Hypothalamus (tissue), 51 donors: ENCODE measurements around the gene GJA9.
"Not testable (repeated sequence)": the region's sequence is repeated elsewhere in the genome, so short reads cannot be mapped to it uniquely, and the experiment has no call there.

Experiments used
- DNase-seq, 51 donors: peaks; one replicate each; lab custom pipeline; 2025; lab: John Stamatoyannopoulos, UW

GJA9 gene

DNA sequence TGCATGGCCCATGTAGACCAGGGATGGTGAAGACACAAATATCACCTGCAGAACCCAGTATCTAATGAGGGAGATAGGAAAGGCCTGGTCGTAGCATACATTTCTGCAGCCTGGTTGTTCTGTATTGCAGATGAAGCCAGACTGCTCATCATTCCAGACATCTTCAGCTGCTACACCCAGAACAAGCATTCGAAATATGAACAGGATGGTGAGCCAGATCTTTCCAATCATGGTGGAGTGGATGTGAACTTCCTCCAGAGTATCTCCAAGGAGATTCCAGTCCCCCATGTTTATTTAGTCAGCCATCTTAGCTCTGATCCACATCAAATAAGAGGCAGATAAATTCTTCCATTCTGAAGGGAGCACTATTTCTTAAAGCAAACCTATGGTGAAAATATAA is 5.6 kb downstream of the GJA9 start:
- no peak for DNase-seq

DNA sequence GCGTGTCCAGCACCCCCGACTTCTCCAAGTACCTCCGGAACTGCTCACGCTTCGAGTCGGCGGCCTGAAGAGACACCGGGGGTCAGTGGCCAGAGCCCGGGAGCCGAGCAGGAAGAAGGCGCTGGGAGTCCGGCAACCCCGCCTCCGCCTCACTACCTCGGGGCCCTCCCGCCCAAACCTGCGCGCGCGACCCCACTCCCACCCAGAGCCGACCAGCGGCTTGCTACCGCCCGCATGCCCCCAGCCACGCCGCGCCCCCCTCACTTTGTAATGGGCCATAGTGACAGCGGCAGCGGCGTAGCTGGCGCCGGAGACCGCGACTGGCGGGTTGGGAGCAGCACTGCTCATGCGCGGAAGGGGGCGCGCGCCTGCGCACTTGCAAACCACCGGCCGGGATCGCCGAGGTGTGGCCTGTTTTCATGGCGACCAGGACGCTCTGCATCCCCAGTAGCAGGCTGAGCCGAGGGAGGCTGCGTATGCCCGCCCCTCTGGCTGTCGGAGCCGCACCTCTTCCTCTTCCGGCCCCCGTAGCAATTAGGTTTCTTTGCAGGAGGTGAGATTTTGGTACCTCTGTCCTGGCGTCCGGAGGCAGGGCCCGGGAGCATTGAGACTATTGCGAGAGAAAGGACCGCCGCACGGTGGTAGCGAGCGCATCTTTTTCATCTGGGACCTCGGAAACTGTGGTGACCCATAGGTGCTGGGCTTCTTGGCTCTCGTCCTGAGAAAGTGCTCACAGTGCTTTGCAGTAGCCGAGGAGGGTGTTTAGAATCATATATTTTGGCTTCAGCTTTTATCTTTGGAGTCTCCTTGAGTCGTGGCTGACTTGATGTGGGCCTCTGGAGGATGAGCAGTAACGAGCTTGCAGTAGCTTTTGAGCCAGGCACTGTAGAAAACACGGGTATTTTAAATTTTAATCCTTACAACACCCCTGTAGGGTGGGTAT is 8.1 kb downstream of the GJA9 start, which contains the start of gene MYCBP:
TSS of gene MYCBP (minus strand) at position 322 of the 943 bp plus-strand sequence. CDS start at position 279, 43 bp downstream.
- DNase-seq, result peak; percentile 46 to 98 (median 94)

DNA sequence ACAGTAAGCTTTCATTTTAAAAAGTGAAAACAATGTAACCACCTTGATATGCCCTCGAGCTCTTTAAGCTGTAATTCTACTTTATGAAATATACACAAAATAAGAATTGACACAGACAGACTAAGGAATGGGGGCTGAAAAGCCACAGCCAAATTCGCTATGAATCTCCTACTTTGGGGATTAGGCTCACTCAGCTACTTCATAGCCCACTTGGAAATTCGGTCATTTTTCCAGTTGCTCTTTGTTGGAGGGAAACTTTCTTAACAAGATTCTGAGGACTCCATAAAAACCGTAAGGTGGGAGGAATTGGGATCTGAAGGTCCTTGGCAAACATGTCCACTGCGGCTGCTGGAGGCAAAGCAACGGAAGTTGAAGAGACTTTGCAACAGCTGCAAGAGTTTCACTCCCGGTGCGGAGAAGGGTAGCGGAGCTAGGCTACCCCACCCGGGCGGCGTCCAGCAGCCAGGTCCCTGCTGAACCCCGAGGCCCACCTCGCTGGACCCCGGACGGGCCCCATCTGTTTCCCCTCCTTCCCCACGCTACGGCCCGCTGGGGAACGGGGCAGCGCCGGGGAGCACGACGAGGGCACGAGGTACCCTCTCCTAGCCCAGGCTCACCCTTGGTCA is 8.9 kb downstream of the GJA9 start:
- peak in 6 of 51 donors; percentile 18 to 56 (median 44) for DNase-seq

DNA sequence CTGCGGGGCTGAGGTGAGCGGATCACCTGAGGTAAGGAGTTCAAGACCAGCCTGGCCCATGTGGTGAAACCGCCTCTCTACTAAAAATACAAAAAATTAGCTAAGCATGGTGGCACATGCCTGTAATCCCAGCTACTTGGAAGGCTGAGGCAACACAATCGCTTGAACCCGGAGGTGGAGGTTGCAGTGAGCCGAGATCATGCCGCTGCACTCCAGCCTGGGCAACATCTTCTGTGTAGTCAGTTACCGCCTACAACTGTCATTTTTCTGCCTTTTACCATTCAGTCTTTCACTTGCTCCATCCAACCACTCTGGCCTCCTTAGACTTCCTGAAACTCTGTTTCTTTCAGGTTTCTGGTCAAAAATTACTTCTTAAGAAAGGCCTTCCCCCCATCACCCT is 10.4 kb downstream of the GJA9 start:
- no peak for DNase-seq

DNA sequence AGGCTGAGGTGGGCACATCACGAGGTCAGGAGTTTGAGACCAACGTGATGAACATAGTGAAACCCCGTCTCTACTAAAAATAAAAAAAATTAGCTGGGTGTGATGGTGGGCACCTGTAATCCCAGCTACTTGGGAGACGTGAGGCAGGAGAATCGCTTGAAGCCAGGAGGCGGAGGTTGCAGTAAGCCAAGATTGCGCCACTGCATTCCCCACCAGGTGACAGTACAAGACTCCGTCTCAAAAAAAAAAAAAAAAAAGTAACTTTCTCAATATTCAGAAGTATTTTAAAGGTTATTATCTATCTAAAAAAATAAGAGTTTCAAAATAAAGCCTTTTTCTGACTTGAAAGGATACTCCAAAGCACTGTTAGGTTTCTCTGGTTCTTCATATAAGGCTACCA is 14.2 kb downstream of the GJA9 start:
- no peak for DNase-seq

DNA sequence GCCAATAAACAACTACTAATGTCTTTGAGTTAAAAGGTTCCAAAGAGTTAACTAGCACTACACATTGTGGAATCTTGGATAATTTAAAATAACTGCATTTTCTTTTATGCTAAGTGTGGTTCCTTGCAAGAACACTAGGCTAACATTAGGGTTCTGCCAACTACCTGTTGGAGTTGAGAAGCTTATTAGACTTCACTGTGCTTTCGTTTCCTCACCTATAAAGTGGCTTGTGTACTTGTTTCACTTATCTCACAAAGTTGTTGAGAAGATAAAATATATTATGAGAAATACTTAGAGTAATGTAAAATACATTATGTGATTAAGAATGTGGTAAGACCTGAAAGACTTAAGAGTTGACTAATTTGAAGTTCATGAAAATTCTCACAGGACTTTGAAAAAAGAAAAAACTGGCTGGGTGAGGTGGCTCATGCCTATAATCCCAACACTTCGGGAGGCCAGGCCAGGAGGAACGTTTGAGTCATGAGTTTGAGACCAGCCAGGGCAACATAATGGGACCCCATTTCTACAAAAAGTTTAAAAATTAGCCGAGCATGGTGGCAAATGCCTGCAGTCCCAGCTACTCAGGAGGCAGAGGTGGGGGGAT is 16.2 kb downstream of the GJA9 start:
- no peak for DNase-seq

DNA sequence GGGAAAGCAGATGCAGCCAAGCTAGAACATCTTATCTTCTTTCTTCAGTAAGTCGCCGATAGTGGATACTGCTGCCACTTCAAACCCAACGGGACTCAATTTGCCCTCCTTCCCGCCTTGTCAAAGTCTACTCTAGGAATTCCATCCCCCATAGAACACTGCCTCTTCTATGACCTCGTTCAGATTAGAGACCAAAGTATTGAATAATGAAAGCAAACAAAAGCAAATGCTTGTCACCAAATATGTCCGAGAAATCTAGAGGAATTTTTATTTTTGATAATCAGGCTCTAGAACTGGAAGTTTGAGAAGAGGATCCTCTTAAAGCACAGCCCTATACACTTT is 21.0 kb downstream of the GJA9 start:
- peak in 3 of 51 donors; percentile 18 to 65 (median 47) for DNase-seq

DNA sequence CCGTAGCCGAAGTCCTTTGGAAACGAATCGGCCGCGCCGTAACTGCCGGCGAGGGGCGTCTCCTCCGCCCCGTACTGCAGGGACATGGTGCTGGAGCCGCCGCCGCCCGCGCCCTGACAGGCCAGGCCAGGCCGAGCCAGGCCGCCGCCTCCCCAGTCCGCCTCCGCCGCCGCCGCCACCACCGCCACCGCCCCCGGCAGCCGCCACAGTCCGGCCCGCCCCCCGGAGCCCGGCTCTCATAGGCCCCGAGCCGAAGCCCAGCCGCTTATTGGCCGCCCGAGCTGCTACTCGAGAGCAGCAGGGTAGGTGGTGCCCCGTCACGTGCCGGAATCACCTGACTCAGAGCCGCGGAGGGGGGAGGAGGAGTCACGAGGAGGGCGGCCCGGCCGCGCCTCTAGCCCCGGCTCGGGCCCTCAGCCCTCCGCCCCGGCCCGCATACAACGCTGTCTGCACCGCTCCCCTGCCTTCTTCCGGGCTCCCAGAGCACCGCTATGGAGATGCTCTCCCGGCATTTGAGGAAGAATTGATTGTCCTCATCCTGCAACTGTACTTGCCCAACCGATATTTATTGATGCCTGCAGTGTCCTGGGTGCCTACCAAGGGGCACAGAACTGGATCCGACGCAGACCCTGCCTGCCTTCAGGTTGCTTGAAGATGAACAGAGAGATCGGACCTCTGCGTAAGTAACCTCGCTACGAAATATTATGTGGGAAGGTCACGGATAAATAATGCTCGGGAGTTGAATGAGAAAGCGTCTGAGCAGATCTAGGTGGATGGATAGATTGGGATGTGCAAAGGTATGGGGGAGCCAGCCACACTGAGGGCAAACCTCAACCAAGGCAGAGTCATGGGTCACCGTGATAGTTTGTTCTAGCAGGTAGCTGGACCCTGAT is 21.6 kb downstream of the GJA9 start, which contains the start of gene RRAGC:
TSS of gene RRAGC (minus strand) at position 212 of the 893 bp plus-strand sequence. CDS start at position 86, 126 bp downstream.
- peak; percentile 87 to 100 (median 99) for DNase-seq

DNA sequence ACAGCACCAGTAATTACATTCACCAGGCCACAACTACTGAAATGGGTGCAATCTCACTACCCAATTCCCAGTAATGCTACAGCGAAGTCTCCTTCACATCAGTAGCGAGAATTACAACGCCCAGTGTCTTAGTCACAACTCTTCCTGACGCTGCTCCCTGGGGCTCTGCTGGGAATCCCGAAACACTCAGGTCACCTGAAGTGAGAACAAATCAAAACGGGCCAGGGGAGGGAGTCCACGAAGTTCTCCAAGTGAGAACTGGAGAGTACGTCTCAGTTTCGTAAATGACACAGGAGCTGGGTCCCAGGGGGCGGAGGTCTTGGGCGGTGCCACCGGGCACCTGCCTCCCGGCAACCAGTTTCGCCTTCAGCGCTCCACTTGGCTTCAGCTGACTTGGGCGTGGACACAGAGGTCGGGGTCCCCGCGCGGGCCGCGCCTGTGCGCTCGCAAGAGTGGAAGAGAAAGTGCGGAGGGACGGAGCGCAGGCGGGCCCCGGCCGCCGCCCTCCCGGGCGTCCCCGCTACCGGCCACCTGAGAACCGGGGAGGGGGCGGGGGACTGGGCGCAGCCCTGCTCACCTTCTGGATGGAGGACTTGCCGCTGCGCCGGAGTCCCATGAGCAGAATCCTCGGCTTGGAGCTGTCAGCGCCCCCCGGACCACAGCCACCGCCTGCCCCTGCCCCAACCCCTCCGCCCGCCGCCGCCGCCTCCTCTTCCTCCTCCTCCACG is 22.4 kb downstream of the GJA9 start:
- peak in 18 of 51 donors; percentile 12 to 69 (median 38) for DNase-seq

DNA sequence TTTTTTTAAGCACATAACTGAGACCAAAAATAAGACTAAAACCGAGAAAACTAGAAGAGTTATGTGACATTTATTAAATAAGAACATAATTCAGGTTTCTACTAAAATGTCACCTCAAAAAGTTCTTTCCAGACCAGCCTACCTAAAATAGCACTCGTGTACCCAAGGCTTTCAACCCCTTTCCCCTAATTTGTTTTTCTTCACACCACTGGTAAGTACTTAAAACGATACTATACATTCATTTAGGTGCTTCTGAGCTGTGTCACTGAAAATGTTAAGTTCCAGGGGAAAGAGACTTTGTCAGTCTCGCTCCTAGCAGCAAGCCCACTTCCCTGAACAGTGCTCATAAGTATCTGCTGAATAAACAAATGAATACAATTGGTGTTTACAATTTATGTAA is 28.6 kb downstream of the GJA9 start:
- no peak for DNase-seq

DNA sequence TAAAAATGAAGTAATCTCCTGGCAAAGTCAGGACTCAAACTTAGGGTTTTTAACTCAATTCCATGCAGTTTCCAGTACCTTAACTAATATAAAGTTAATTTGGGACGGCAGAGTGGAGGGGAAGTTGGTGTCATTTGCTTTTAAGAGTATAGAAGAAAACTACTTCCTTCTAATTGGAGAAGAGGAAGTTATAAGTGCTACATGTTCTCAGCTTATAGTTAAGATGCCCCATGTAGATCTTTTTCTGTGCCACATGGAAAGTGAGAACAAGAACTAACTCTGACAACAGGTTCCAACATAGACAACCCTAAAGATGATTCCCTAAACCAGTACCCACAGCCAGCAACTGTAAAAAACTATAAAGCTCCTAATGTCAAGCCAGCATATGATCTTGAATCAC is 33.3 kb downstream of the GJA9 start:
- DNase-seq, result no peak

DNA sequence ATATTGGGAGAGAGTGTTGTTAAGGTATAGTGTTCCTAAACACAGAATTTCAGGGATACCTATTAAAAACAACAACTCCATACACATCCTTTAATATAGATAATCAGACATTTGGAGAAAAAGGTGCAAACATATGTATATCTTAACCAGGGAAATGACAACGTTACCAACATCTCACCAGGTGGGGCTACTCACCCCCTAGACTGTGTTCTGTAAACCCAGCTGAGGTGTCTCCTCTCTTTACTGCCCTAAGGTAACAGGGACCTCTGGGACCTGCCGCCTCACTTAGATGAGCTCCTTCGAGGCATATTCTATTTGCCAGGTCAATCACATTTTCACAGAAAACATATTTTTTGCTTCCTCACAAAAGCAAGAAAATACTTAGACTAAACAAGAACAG is 35.2 kb downstream of the GJA9 start:
- DNase-seq, result no peak

DNA sequence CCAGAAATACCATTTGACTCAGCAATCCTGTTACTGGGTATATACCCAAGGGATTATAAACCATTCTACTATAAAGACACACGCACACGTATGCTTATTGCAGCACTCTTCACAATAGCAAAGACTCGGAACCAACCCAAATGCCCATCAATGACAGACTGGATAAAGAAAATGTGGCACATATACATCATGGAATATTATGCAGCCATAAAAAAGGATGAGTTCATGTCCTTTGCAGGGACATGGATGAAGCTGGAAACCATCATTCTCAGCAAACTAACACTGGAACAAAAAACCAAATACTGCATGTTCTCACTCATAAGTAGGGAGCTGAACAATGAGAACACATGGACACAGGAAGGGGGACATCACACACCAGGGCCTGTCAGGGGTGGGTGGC is 36.3 kb downstream of the GJA9 start:
- DNase-seq, result not testable (repeated sequence)

DNA sequence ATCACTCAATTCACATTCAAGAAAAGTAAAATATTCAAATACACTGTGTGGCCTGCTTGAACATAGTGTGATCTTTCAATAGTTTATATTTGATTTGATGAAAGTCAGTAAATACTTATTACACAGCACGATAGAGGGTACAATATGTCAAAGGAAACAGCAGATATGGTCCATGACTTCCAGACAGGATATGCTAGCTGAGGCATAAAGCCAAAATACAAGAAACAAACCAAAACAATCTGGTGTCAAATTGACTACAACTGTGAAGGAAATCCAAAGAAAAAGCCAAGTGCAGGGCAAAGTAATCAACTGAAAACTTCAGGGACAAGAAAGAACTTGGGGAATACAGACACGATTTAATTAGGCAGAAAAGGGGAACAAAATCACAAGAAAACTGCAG is 41.1 kb downstream of the GJA9 start:
- no peak for DNase-seq

DNA sequence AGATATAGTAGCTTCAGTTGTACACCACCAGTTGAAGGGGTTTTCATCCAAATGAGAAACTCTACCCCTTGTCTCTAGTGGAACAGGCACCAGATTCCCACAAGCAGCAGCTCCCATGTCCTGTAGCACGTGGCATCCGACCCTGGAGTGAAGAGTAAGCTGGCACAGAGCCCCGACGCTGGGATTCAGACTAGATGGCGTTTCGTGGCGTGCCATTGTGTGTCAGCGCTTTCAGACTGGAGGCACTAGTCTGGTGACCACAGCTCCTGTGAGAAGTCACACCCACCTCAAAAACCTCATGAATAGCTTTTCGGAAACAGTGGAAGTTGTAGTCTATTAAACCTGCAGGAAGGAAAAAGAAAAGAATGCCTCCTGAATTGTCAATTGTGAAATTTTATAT is 42.0 kb downstream of the GJA9 start:
- no peak for DNase-seq

DNA sequence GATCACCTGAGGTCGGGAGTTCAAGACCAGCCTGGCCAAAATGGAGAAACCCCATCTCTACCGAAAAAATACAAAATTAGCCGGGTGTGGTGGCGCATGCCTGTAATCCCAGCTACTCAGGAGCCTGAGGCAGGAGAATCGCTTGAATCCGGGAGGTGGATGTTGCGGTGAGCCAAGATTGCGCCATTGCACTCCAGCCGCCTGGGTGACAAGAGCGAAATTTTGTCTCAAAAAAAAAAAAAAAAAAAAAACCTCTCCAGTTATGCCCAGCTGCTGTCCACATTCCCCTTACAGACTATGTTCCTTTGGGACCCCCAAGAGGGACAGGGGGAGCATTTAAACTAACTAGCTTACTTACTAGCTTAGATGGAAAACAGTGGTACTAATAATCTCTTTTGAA is 45.1 kb downstream of the GJA9 start:
- DNase-seq, result not testable (repeated sequence)

DNA sequence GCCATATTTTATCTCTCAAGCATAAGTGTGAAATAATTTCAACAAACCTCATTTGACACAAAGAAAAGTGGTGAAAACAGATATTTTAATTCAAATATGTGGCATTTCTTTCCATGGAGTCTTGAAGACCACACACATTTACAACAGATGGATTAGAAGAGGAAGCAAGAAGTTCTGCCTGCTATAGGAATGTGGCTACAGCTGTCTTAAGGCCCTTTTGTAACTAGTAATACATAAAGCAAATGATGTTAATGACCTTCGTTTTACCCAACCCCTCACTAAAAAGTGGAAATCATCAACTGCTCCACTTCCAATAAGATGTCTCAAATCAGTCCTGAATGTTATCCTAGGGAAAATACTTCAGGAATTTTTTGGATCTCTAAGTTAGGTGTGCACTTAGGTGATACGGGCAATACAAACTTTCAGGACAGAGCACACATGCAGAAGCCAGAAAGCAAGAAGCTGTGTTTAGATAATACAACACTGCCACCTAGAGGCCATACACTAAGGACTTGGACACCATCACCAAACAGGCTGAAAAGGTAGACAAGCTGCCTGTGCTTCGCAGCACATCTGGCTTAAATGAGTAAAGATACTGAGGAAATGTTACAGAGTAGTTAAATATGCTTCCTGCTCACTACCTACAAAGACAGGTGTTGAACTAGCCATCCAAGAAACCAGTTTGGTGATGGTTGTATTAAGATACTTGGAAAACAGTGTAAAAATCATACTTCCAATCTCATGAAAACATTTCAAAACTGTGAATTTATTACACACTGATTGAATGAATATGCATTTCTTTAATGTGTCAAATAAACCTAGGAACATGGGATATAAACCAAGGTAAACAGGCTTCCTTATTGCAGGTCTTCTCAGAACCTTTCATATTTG is 46.2 kb downstream of the GJA9 start:
- DNase-seq, result peak in 15 of 51 donors; percentile 3 to 72 (median 20)

DNA sequence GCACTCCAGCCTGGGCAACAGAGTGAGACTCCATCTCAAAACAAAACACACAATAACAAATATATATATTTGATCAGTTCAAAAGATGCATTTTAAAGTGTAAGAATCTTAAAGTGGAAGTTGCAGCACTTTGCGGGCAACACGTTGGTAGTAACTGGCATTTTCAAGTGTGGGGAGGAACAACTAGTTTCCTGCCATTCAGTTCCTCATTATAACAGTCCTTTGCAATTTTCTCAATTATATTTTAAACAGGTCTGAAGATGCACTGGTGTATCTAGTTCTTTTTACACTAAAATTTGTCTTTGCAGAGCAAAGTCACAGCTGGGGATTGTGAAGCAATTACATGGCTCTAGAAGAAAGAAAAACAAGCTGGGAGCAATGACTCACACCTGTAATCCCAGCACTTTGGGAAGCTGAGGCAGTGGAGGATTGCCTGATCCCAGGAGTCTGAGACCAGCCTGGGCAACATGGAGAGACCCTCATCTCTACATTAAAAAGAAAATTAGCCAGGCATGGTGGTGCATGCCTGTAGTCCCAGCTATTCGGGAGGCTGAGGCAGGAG is 47.1 kb downstream of the GJA9 start:
- DNase-seq, result no peak
